Glutamatergic neuron (in vitro differentiated cells): Measurements from ENCODE around the gene SPINT2. TPM values are rescaled to one million over a fixed set of nuclear protein-coding genes. Genes with fewer than 3 reads are reported as not detected.

Source experiments
- DNase-seq: peaks from one replicate; pipeline ENCODE4 v3.0.0; 2022
- H3K27ac Mint-ChIP-seq: one replicate; pipeline ENCODE4 v1.8.0; 2020; ENCODE audit warnings: mild to moderate bottlenecking, mixed read lengths, inconsistent platforms; ENCODE audit not compliant: unreplicated experiment
- H3K27me3 Mint-ChIP-seq: one replicate; pipeline ENCODE4 v1.8.0; 2020; ENCODE audit warnings: mild to moderate bottlenecking, moderate library complexity, mixed read lengths, inconsistent platforms; ENCODE audit not compliant: unreplicated experiment
- H3K36me3 Mint-ChIP-seq: one replicate; pipeline ENCODE4 v1.8.0; 2020; ENCODE audit warnings: mild to moderate bottlenecking, mixed read lengths, inconsistent platforms; ENCODE audit not compliant: unreplicated experiment
- H3K4me1 Mint-ChIP-seq: one replicate; pipeline ENCODE4 v1.8.0; 2020; ENCODE audit warnings: mild to moderate bottlenecking, low read depth, mixed read lengths, inconsistent platforms; ENCODE audit not compliant: unreplicated experiment
- H3K4me3 Mint-ChIP-seq: one replicate; pipeline ENCODE4 v1.8.0; 2020; ENCODE audit warnings: mild to moderate bottlenecking, mixed read lengths, inconsistent platforms; ENCODE audit not compliant: unreplicated experiment
- H3K9me3 Mint-ChIP-seq: one replicate; pipeline ENCODE4 v1.8.0; 2020; ENCODE audit warnings: mild to moderate bottlenecking, moderate library complexity, mixed read lengths, inconsistent platforms; ENCODE audit not compliant: unreplicated experiment
- total RNA-seq: library from RNA; stranded (reverse); fragmentation: NEBNext Ultra II Directional; extraction: Animal tissue kit (Norgen Biotek cat#: 25700); gene quantifications from one replicate; pipeline ENCODE4 v1.2.1, GENCODE V29; 2021; ENCODE audit not compliant: unreplicated experiment
- TF ChIP-seq, protein P1 (sequence below): fragments of 200-600 bp; sonication (generic); IDR thresholded peaks from one replicate; pipeline ENCODE4 v1.5.0; 2021; ENCODE audit not compliant: partially characterized antibody, unreplicated experiment

The SPINT2 gene
- total RNA-seq, 1 donor from 2014 or later: 78.9 TPM

DNA sequence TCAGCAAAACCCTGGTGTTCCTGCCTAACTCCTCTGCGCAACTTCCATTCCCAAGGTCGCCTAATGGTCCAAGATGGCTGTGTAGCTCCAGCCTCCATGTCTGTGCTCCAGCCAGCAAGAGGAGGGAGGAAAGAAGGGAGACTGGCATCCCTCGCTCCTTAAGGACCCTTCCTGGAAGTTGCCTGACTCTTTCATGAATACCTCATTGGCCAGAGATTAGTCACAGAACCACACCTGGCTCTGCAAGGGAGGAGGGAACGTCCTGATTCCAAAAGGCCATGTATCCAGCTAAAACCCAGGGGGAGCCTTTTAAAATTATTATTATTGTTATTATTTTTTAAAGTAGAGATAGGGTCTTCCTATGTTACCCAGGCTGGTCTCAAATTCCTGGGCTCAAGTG, 60.1 kb downstream of the SPINT2 start:
- peaks cover 9% of the 10 kb centered on the region for H3K36me3 Mint-ChIP-seq
- peaks cover 6% of the 10 kb centered on the region for H3K9me3 Mint-ChIP-seq
- TF ChIP-seq, protein P1, sequence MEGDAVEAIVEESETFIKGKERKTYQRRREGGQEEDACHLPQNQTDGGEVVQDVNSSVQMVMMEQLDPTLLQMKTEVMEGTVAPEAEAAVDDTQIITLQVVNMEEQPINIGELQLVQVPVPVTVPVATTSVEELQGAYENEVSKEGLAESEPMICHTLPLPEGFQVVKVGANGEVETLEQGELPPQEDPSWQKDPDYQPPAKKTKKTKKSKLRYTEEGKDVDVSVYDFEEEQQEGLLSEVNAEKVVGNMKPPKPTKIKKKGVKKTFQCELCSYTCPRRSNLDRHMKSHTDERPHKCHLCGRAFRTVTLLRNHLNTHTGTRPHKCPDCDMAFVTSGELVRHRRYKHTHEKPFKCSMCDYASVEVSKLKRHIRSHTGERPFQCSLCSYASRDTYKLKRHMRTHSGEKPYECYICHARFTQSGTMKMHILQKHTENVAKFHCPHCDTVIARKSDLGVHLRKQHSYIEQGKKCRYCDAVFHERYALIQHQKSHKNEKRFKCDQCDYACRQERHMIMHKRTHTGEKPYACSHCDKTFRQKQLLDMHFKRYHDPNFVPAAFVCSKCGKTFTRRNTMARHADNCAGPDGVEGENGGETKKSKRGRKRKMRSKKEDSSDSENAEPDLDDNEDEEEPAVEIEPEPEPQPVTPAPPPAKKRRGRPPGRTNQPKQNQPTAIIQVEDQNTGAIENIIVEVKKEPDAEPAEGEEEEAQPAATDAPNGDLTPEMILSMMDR: no peak
- H3K27me3 Mint-ChIP-seq: peaks cover 5% of the 10 kb centered on the region
- H3K27ac Mint-ChIP-seq: no peak overlapping the region
- no peak for DNase-seq
- H3K4me1 Mint-ChIP-seq: no peaks in the 10 kb centered on the region
- H3K4me3 Mint-ChIP-seq: no peak overlapping the region

- TF ChIP-seq, protein P1: no peak
- Mint-ChIP-seq H3K27ac (no peak overlapping the region), H3K27me3 (peaks cover 5% of the 10 kb centered on the region), H3K9me3 (peaks cover 6% of the 10 kb centered on the region), H3K36me3 (peaks cover 9% of the 10 kb centered on the region), H3K4me1 (no peaks in the 10 kb centered on the region), H3K4me3 (no peak overlapping the region)
- no peak for DNase-seq
Measured at GRCh38 chr19:38326591-38326990, 62.2 kb downstream of the SPINT2 start.

GRCh38 chr19:38329651-38330050, 65.3 kb downstream of the SPINT2 start:
- peaks cover 3% of the 10 kb centered on the region for H3K9me3 Mint-ChIP-seq
- peaks cover 5% of the 10 kb centered on the region for H3K36me3 Mint-ChIP-seq
- H3K27me3 Mint-ChIP-seq: peaks cover 5% of the 10 kb centered on the region
- no peak for DNase-seq
- H3K4me1 Mint-ChIP-seq: no peaks in the 10 kb centered on the region
- TF ChIP-seq, protein P1: no peak
- H3K4me3 Mint-ChIP-seq: no peak overlapping the region
- H3K27ac Mint-ChIP-seq: no peak overlapping the region

GRCh38 chr19:38331728-38332127, 67.4 kb downstream of the SPINT2 start:
- H3K4me3 Mint-ChIP-seq: no peak overlapping the region
- TF ChIP-seq, protein P1: no peak
- no peak overlapping the region for H3K27ac Mint-ChIP-seq
- peaks cover 7% of the 10 kb centered on the region for H3K9me3 Mint-ChIP-seq
- peaks cover 3% of the 10 kb centered on the region for H3K27me3 Mint-ChIP-seq
- H3K36me3 Mint-ChIP-seq: peaks cover 5% of the 10 kb centered on the region
- DNase-seq: no peak
- no peaks in the 10 kb centered on the region for H3K4me1 Mint-ChIP-seq

GRCh38 chr19:38333245-38333644, 68.9 kb downstream of the SPINT2 start:
- TF ChIP-seq, protein P1: no peak
- Mint-ChIP-seq H3K27ac (no peak overlapping the region), H3K27me3 (peaks cover 3% of the 10 kb centered on the region), H3K4me3 (no peak overlapping the region), H3K4me1 (peaks cover 4% of the 10 kb centered on the region), H3K36me3 (no peaks in the 10 kb centered on the region), H3K9me3 (peaks cover 5% of the 10 kb centered on the region)
- no peak for DNase-seq
